HepG2 (cell line): ENCODE measurements around the gene TIMM44. TPM values are rescaled to one million over a fixed set of nuclear protein-coding genes. Genes with fewer than 3 reads are reported as not detected.

Experiments
- ARNT2 ChIP-seq: sonication (generic); formaldehyde crosslinking; IDR thresholded peaks from 2 replicates; pipeline ENCODE4 v1.8.0; 2022; ENCODE audit warnings: mild to moderate bottlenecking, low read depth, missing genetic modification reagents, moderate library complexity
- ARNTL ChIP-seq: sonication (generic); formaldehyde crosslinking; IDR thresholded peaks from 2 replicates; pipeline ENCODE4 v1.4.0; 2020; ENCODE audit warnings: mild to moderate bottlenecking, missing genetic modification reagents
- ASH2L ChIP-seq: fragments of 300-600, 200-600 bp; sonication (generic); IDR thresholded peaks from 2 replicates; pipeline ENCODE4 v1.7.0; 2017; ENCODE audit warnings: low read depth, mild to moderate bottlenecking, moderate library complexity, mixed read lengths, low read length; ENCODE audit not compliant: insufficient read length
- DMAP1 ChIP-seq: IDR thresholded peaks from 2 replicates; pipeline ENCODE4 v1.6.1; 2016
- FOSL2 ChIP-seq: sonication (generic); formaldehyde crosslinking; IDR thresholded peaks from 2 replicates; pipeline ENCODE4 v1.4.0; 2020; ENCODE audit warnings: missing genetic modification reagents
- HDAC1 ChIP-seq: sonication (generic); formaldehyde crosslinking; IDR thresholded peaks from 2 replicates; pipeline ENCODE4 v1.5.1; 2020; ENCODE audit warnings: mild to moderate bottlenecking, missing genetic modification reagents
- HMG20B ChIP-seq: conservative IDR thresholded peaks from 2 replicates; pipeline ENCODE4 v1.6.1; 2016; ENCODE audit warnings: missing genetic modification reagents, missing compliant biosample characterization
- NRL ChIP-seq: sonication (generic); formaldehyde crosslinking; IDR thresholded peaks from 2 replicates; pipeline ENCODE4 v1.5.0; 2020; ENCODE audit warnings: missing genetic modification reagents, mild to moderate bottlenecking, moderate library complexity, borderline replicate concordance
- SALL1 ChIP-seq: sonication (generic); formaldehyde crosslinking; IDR thresholded peaks from 2 replicates; pipeline ENCODE4 v1.8.0; 2022; ENCODE audit warnings: mild to moderate bottlenecking, missing genetic modification reagents
- SNRNP70 ChIP-seq: fragments of 200-400 bp; formaldehyde crosslinking; IDR thresholded peaks from 2 replicates; pipeline ENCODE4 v1.6.1; 2017; ENCODE audit warnings: mild to moderate bottlenecking, low read depth, low read length, moderate library complexity
- TBX2 ChIP-seq: sonication (generic); formaldehyde crosslinking; IDR thresholded peaks from 2 replicates; pipeline ENCODE4 v1.5.0; 2020; ENCODE audit warnings: missing genetic modification reagents, mild to moderate bottlenecking, borderline replicate concordance
- ZBTB21 ChIP-seq: sonication (generic); formaldehyde crosslinking; IDR thresholded peaks from 2 replicates; pipeline ENCODE4 v1.4.0; 2020; ENCODE audit warnings: missing genetic modification reagents
- ZBTB42 ChIP-seq: sonication (generic); formaldehyde crosslinking; IDR thresholded peaks from 2 replicates; pipeline ENCODE4 v1.5.0; 2020; ENCODE audit warnings: mild to moderate bottlenecking, missing genetic modification reagents
- ZNF333 ChIP-seq: sonication (generic); formaldehyde crosslinking; IDR thresholded peaks from 2 replicates; pipeline ENCODE4 v1.4.0; 2020; ENCODE audit warnings: mild to moderate bottlenecking, missing genetic modification reagents, borderline replicate concordance
- ZNF414 ChIP-seq: sonication (generic); formaldehyde crosslinking; IDR thresholded peaks from 2 replicates; pipeline ENCODE4 v1.5.0; 2020; ENCODE audit warnings: missing genetic modification reagents
- ZNF605 ChIP-seq: sonication (generic); formaldehyde crosslinking; IDR thresholded peaks from 2 replicates; pipeline ENCODE4 v1.8.0; 2022; ENCODE audit warnings: mild to moderate bottlenecking, missing genetic modification reagents
- ZNF629 ChIP-seq: sonication (generic); formaldehyde crosslinking; conservative IDR thresholded peaks from 2 replicates; pipeline ENCODE4 v1.5.0; 2020; ENCODE audit warnings: missing genetic modification reagents
- polyA plus RNA-seq, 8 experiments: library from polyadenylated mRNA; depleted of rRNA in 3 of 8; stranded (reverse) in 7 of 8; unstranded in 1 of 8; fragments of >200 nt; fragmentation: Illumina TruSeq in 4 of 8; extraction: Trizol in 4 of 8; gene quantifications; 2 replicates each; pipeline versions ENCODE4 v1.2.1 to v1.2.3, GENCODE V29; 2011 to 2016; ENCODE audit warnings: low read depth in 4 of 8, missing spikeins in 1 of 8, mixed read lengths in 1 of 8; ENCODE audit not compliant: insufficient read depth in 1 of 8
- total RNA-seq, 5 experiments: library from RNA; depleted of rRNA; stranded (reverse); fragments of >200 nt; fragmentation: Illumina TruSeq; extraction: Trizol; gene quantifications; 2 replicates each; pipeline ENCODE4 v1.2.3, GENCODE V29; 2016; ENCODE audit warnings: low read depth in 1 of 5
- TF ChIP-seq, protein P1 (sequence below): sonication (generic); formaldehyde crosslinking; conservative IDR thresholded peaks from 2 replicates; pipeline ENCODE4 v1.8.0; 2022; ENCODE audit warnings: mild to moderate bottlenecking, moderate library complexity, missing genetic modification reagents
- TF ChIP-seq, protein P2 (sequence below), 2 experiments: sonication (generic) in 1 of 2; formaldehyde crosslinking in 1 of 2; IDR thresholded peaks; 2 replicates each; pipeline versions ENCODE4 v1.6.1 to v1.9.0; 2014 to 2022; ENCODE audit warnings: antibody characterized with exemption in 1 of 2, borderline replicate concordance in 1 of 2, inconsistent platforms in 1 of 2, low read depth in 1 of 2, missing genetic modification reagents in 1 of 2

The TIMM44 gene
- total and polyA plus RNA-seq, 2 of the 13 experiments (the other 11 are each of a cell fraction or from before 2014, with no cell fraction given) = 42.9 to 72.6 TPM

- peak; percentile 67 for TF ChIP-seq FOSL2 (CRISPR knock-in tag)
- no peak for TF ChIP-seq SNRNP70
- TF ChIP-seq SALL1 (CRISPR knock-in tag) = peak; percentile 49; the same call in 1 of the 2 replicates
- TF ChIP-seq, protein P1, sequence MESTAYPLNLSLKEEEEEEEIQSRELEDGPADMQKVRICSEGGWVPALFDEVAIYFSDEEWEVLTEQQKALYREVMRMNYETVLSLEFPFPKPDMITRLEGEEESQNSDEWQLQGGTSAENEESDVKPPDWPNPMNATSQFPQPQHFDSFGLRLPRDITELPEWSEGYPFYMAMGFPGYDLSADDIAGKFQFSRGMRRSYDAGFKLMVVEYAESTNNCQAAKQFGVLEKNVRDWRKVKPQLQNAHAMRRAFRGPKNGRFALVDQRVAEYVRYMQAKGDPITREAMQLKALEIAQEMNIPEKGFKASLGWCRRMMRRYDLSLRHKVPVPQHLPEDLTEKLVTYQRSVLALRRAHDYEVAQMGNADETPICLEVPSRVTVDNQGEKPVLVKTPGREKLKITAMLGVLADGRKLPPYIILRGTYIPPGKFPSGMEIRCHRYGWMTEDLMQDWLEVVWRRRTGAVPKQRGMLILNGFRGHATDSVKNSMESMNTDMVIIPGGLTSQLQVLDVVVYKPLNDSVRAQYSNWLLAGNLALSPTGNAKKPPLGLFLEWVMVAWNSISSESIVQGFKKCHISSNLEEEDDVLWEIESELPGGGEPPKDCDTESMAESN = peak; percentile 64; the same call in 1 of the 2 replicates
- no peak for TF ChIP-seq ZBTB21 (CRISPR knock-in tag)
- TF ChIP-seq ZNF414 (CRISPR knock-in tag) = no peak
- TF ChIP-seq, protein P2, sequence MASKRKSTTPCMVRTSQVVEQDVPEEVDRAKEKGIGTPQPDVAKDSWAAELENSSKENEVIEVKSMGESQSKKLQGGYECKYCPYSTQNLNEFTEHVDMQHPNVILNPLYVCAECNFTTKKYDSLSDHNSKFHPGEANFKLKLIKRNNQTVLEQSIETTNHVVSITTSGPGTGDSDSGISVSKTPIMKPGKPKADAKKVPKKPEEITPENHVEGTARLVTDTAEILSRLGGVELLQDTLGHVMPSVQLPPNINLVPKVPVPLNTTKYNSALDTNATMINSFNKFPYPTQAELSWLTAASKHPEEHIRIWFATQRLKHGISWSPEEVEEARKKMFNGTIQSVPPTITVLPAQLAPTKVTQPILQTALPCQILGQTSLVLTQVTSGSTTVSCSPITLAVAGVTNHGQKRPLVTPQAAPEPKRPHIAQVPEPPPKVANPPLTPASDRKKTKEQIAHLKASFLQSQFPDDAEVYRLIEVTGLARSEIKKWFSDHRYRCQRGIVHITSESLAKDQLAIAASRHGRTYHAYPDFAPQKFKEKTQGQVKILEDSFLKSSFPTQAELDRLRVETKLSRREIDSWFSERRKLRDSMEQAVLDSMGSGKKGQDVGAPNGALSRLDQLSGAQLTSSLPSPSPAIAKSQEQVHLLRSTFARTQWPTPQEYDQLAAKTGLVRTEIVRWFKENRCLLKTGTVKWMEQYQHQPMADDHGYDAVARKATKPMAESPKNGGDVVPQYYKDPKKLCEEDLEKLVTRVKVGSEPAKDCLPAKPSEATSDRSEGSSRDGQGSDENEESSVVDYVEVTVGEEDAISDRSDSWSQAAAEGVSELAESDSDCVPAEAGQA (IDR thresholded peaks at IDR 0.05; ENCODE audit: low read depth) = no peak
- TF ChIP-seq, protein P2 (CRISPR knock-in tag; IDR thresholded peaks at IDR 0.05; ENCODE audit: borderline replicate concordance) = peak; percentile 40; the same call in 1 of the 2 replicates
- TF ChIP-seq ZBTB42 (CRISPR knock-in tag) = no peak
- peak; percentile 56; the same call in 1 of the 2 replicates for TF ChIP-seq ARNTL (CRISPR knock-in tag)
- 0 out of 2 replicates have a peak, but pooled peaks have one; percentile 23 for TF ChIP-seq NRL (CRISPR knock-in tag)
- TF ChIP-seq HDAC1 = peak; percentile 39; the same call in 1 of the 2 replicates
- TF ChIP-seq HMG20B = no peak
- 0 out of 2 replicates have a peak, but pooled peaks have one; percentile 22 for TF ChIP-seq TBX2 (CRISPR knock-in tag)
- peak; percentile 63; the same call in 1 of the 2 replicates for TF ChIP-seq DMAP1 (CRISPR knock-in tag)
- 0 out of 2 replicates have a peak, but pooled peaks have one; percentile 21 for TF ChIP-seq ZNF605 (CRISPR knock-in tag)
- TF ChIP-seq ZNF629 (CRISPR knock-in tag) = no peak
- 0 out of 2 replicates have a peak, but pooled peaks have one; percentile 42 for TF ChIP-seq ZNF333 (CRISPR knock-in tag)
- peak; percentile 48 for TF ChIP-seq ASH2L
- TF ChIP-seq ARNT2 (CRISPR knock-in tag) = peak; percentile 53; the same call in 1 of the 2 replicates
These were observed 55.2 kb downstream of the TIMM44 start, which contains the start of gene LRRC8E (continued) for GRCh38 chr19:7888145-7888825.
